Activated CD8-positive, alpha-beta T cell treated with anti-CD3 and anti-CD28 coated beads, Interleukin-2, amount 10 ng/mL, durations not matched to agents 7 days and 5 days (primary cell): Measurements from ENCODE around the gene RARG. TPM values are rescaled to one million over a fixed set of nuclear protein-coding genes. Genes with fewer than 3 reads are reported as not detected.
"Not testable (repeated sequence)": the region's sequence is repeated elsewhere in the genome, so short reads cannot be mapped to it uniquely, and the experiment has no call there.

Experiments used
- ATAC-seq: fragments of 150-1000 bp; cut with Tn5 transposase; one replicate; pipeline ENCODE4 v1.10.0; 2021; ENCODE audit warnings: moderate library complexity
- CTCF ChIA-PET: fragments of 350-600 bp; sonication (Branson Sonifier 250); formaldehyde crosslinking; loops from one replicate; lab custom pipeline; 2021; ENCODE audit warnings: antibody characterized with exemption; lab: Charles Lee
- POLR2A ChIA-PET: fragments of 350-600 bp; sonication (Branson Sonifier 250); formaldehyde crosslinking; loops from one replicate; lab custom pipeline; 2021; ENCODE audit warnings: antibody characterized with exemption; lab: Charles Lee
- DNase-seq: peaks from one replicate; pipeline ENCODE4 v3.0.0-alpha.2; 2020
- H3K27ac Mint-ChIP-seq: one replicate; pipeline ENCODE4 v1.8.0; 2021; ENCODE audit warnings: mild to moderate bottlenecking, mixed read lengths
- H3K27me3 Mint-ChIP-seq: one replicate; pipeline ENCODE4 v1.8.0; 2021; ENCODE audit warnings: low read depth, mixed read lengths
- H3K36me3 Mint-ChIP-seq: one replicate; pipeline ENCODE4 v1.8.0; 2021; ENCODE audit warnings: low read depth, mixed read lengths
- H3K4me1 Mint-ChIP-seq: one replicate; pipeline ENCODE4 v1.8.0; 2021; ENCODE audit warnings: low read depth, mixed read lengths
- H3K4me3 Mint-ChIP-seq: one replicate; pipeline ENCODE4 v1.8.0; 2021; ENCODE audit warnings: mild to moderate bottlenecking, mixed read lengths
- H3K9me3 Mint-ChIP-seq: one replicate; pipeline ENCODE4 v1.8.0; 2022; ENCODE audit warnings: mixed read lengths; ENCODE audit not compliant: insufficient read depth
- total RNA-seq, 2 experiments: library from RNA; stranded (reverse); gene quantifications; one replicate each; pipeline ENCODE4 v1.2.3, GENCODE V29; 2021

The RARG gene
- total RNA-seq, 2 experiments from 2014 or later: 44.1 to 45.9 TPM

- Mint-ChIP-seq H3K36me3 (peaks cover 75% of the 10 kb centered on the region), H3K4me1 (peaks cover 79% of the 10 kb centered on the region), H3K27me3 (no peaks in the 10 kb centered on the region), H3K4me3 (peak overlapping the region; percentile 81), H3K9me3 (no peaks in the 10 kb centered on the region), H3K27ac (peak overlapping the region; percentile 95)
- ATAC-seq (no peak), DNase-seq (no peak)
- ChIA-PET POLR2A (interaction anchor here (0.6 to 4.6 kb wide), 9 partner anchors 10 to 91 kb away, joined by 3 to 46 read pairs (median 4); partner anchors contain the start of genes CSAD, ESPL1, MYG1 and ZNF740), CTCF (interaction anchor here (1.0 to 15.1 kb wide), 13 partner anchors 9 to 142 kb away, joined by 3 to 401 read pairs (median 8); partner anchors contain the start of genes AAAS, ESPL1, MYG1 and PFDN5)
These were observed 23.6 kb downstream of the RARG start for GRCh38 chr12:53208435-53208834.

- Mint-ChIP-seq H3K27me3 (no peaks in the 10 kb centered on the region), H3K27ac (peak within 1 kb of the TSS; percentile 95), H3K4me3 (peak within 1 kb of the TSS; percentile 83), H3K36me3 (peaks cover 68% of the 10 kb centered on the region), H3K4me1 (peaks cover 80% of the 10 kb centered on the region), H3K9me3 (no peaks in the 10 kb centered on the region)
- CTCF ChIA-PET: interaction anchor here (1.1 to 12.7 kb wide), 5 partner anchors 12 to 114 kb away, joined by 5 to 192 read pairs (median 30); partner anchors contain the start of genes AAAS, MYG1 and PFDN5
- POLR2A ChIA-PET: interaction anchor here (0.6 to 4.6 kb wide), 7 partner anchors 8 to 118 kb away, joined by 3 to 46 read pairs (median 4); partner anchors contain the start of gene ESPL1
- ATAC-seq: peak; percentile 75
- DNase-seq: peak; percentile 89
These were observed 25.0 kb downstream of the RARG start, which contains the start of gene ITGB7 for GRCh38 chr12:53207042-53207441. ITGB7 (minus strand) TSS chr12:53207251; CDS start chr12:53200443, 6,808 bp downstream.

- Mint-ChIP-seq H3K27ac (peak overlapping the region; percentile 86), H3K9me3 (no peaks in the 10 kb centered on the region), H3K36me3 (peaks cover 66% of the 10 kb centered on the region), H3K4me1 (peaks cover 80% of the 10 kb centered on the region), H3K27me3 (no peaks in the 10 kb centered on the region), H3K4me3 (peak overlapping the region; percentile 83)
- DNase-seq: peak; percentile 90
- CTCF ChIA-PET: interaction anchor here (1.1 to 12.7 kb wide), 5 partner anchors 46 to 140 kb away, joined by 4 to 188 read pairs (median 7); partner anchors contain the start of gene ESPL1
- POLR2A ChIA-PET: interaction anchor here (0.6 to 4.6 kb wide), 6 partner anchors 13 to 295 kb away, joined by 3 to 46 read pairs (median 4); partner anchors contain the start of genes CSAD, TARBP2 and ZNF740
- ATAC-seq: peak; percentile 71
These were observed 26.1 kb downstream of the RARG start for GRCh38 chr12:53205747-53206419.

GRCh38 chr12:53204351-53204750 is 27.7 kb downstream of the RARG start:
- POLR2A ChIA-PET: interaction anchor here (0.7 to 1.4 kb wide), 2 partner anchors 15 to 46 kb away, joined by 3 to 4 read pairs; no protein-coding TSS in a partner anchor
- H3K4me3 Mint-ChIP-seq: peak overlapping the region; percentile 45
- no peak for DNase-seq
- H3K27ac Mint-ChIP-seq: no peak overlapping the region
- H3K36me3 Mint-ChIP-seq: peaks cover 67% of the 10 kb centered on the region
- H3K27me3 Mint-ChIP-seq: no peaks in the 10 kb centered on the region
- ATAC-seq: no peak
- peaks cover 80% of the 10 kb centered on the region for H3K4me1 Mint-ChIP-seq
- CTCF ChIA-PET: interaction anchor here (1.1 to 2.8 kb wide), 6 partner anchors 9 to 139 kb away, joined by 3 to 7 read pairs (median 4); no protein-coding TSS in a partner anchor
- no peaks in the 10 kb centered on the region for H3K9me3 Mint-ChIP-seq

- H3K9me3 Mint-ChIP-seq, H3K27me3 Mint-ChIP-seq, ATAC-seq, H3K4me3 Mint-ChIP-seq, H3K27ac Mint-ChIP-seq, DNase-seq: not testable (repeated sequence)
- Mint-ChIP-seq H3K4me1 (peaks cover 79% of the 10 kb centered on the region), H3K36me3 (peaks cover 77% of the 10 kb centered on the region)
- ChIA-PET POLR2A (interaction anchor here (0.8 to 7.9 kb wide), 5 partner anchors 14 to 66 kb away, joined by 3 to 57 read pairs (median 4); partner anchors contain the start of genes CSAD, ESPL1 and ZNF740), CTCF (interaction anchor here (0.7 to 6.5 kb wide), 9 partner anchors 10 to 90 kb away, joined by 3 to 58 read pairs (median 3); partner anchors contain the start of gene ESPL1)
These were observed 29.7 kb downstream of the RARG start for GRCh38 chr12:53202316-53202715.

- peaks cover 79% of the 10 kb centered on the region for H3K36me3 Mint-ChIP-seq
- ChIA-PET POLR2A (interaction anchor here (0.8 to 7.9 kb wide), 6 partner anchors 9 to 67 kb away, joined by 3 to 57 read pairs (median 4); partner anchors contain the start of genes CSAD, ESPL1 and ZNF740), CTCF (interaction anchor here (0.7 to 6.5 kb wide), 9 partner anchors 11 to 91 kb away, joined by 3 to 58 read pairs (median 3); partner anchors contain the start of gene ESPL1)
- no peaks in the 10 kb centered on the region for H3K27me3 Mint-ChIP-seq
- ATAC-seq (no peak), DNase-seq (no peak)
- no peaks in the 10 kb centered on the region for H3K9me3 Mint-ChIP-seq
- H3K4me1 Mint-ChIP-seq: peaks cover 79% of the 10 kb centered on the region
- H3K27ac Mint-ChIP-seq: peak overlapping the region; percentile 58
- H3K4me3 Mint-ChIP-seq: peak overlapping the region; percentile 48
These were observed 30.4 kb downstream of the RARG start for GRCh38 chr12:53201639-53202038.

GRCh38 chr12:53201177-53201541 is 30.9 kb downstream of the RARG start:
- DNase-seq (no peak), ATAC-seq (no peak)
- Mint-ChIP-seq H3K4me3 (peak overlapping the region; percentile 68), H3K9me3 (no peaks in the 10 kb centered on the region), H3K4me1 (peaks cover 81% of the 10 kb centered on the region), H3K27ac (peak overlapping the region; percentile 88), H3K36me3 (peaks cover 80% of the 10 kb centered on the region), H3K27me3 (no peaks in the 10 kb centered on the region)
- ChIA-PET CTCF (interaction anchor here (0.9 to 6.5 kb wide), 10 partner anchors 12 to 151 kb away, joined by 3 to 58 read pairs (median 4); partner anchors contain the start of gene ESPL1), POLR2A (interaction anchor here (0.8 to 7.9 kb wide), 5 partner anchors 10 to 67 kb away, joined by 4 to 57 read pairs (median 5); partner anchors contain the start of genes CSAD, ESPL1 and ZNF740)

- DNase-seq (peak; percentile 57), ATAC-seq (peak; percentile 44)
- ChIA-PET CTCF (interaction anchor here (0.9 to 6.5 kb wide), 8 partner anchors 12 to 152 kb away, joined by 3 to 58 read pairs (median 4); partner anchors contain the start of genes AAAS and ESPL1), POLR2A (interaction anchor here (0.8 to 7.9 kb wide), 5 partner anchors 10 to 67 kb away, joined by 4 to 57 read pairs (median 6); partner anchors contain the start of genes CSAD, ESPL1 and ZNF740)
- Mint-ChIP-seq H3K27me3 (no peaks in the 10 kb centered on the region), H3K9me3 (no peaks in the 10 kb centered on the region), H3K27ac (peak overlapping the region; percentile 88), H3K4me3 (peak overlapping the region; percentile 68), H3K36me3 (peaks cover 81% of the 10 kb centered on the region), H3K4me1 (peaks cover 79% of the 10 kb centered on the region)
These were observed 31.4 kb downstream of the RARG start for GRCh38 chr12:53200458-53201176.

GRCh38 chr12:53200107-53200457 is 31.9 kb downstream of the RARG start:
- Mint-ChIP-seq H3K9me3 (no peaks in the 10 kb centered on the region), H3K27ac (peak overlapping the region; percentile 88), H3K4me3 (peak overlapping the region; percentile 68), H3K4me1 (peaks cover 77% of the 10 kb centered on the region), H3K36me3 (peaks cover 81% of the 10 kb centered on the region), H3K27me3 (no peaks in the 10 kb centered on the region)
- ATAC-seq (no peak), DNase-seq (no peak)
- CTCF ChIA-PET: interaction anchor here (0.9 to 6.5 kb wide), 9 partner anchors 11 to 152 kb away, joined by 3 to 58 read pairs (median 5); partner anchors contain the start of genes AAAS and ESPL1
- POLR2A ChIA-PET: interaction anchor here (0.8 to 7.9 kb wide), 4 partner anchors 11 to 68 kb away, joined by 5 to 57 read pairs (median 18); partner anchors contain the start of genes CSAD, ESPL1 and ZNF740

- no peak for ATAC-seq
These were observed 32.3 kb downstream of the RARG start for GRCh38 chr12:53199700-53200099.

More at GRCh38 chr12:53199700-53200099, 32.3 kb downstream of the RARG start:
- DNase-seq: no peak
- Mint-ChIP-seq H3K9me3 (no peaks in the 10 kb centered on the region), H3K36me3 (peaks cover 82% of the 10 kb centered on the region), H3K4me3 (peak overlapping the region; percentile 68), H3K27ac (peak overlapping the region; percentile 88), H3K4me1 (peaks cover 76% of the 10 kb centered on the region), H3K27me3 (no peaks in the 10 kb centered on the region)
- POLR2A ChIA-PET: interaction anchor here (1.1 to 7.9 kb wide), 4 partner anchors 11 to 68 kb away, joined by 3 to 57 read pairs (median 18); partner anchors contain the start of genes CSAD, ESPL1 and ZNF740
- CTCF ChIA-PET: interaction anchor here (0.9 to 6.5 kb wide), 17 partner anchors 9 to 153 kb away, joined by 3 to 58 read pairs (median 4); partner anchors contain the start of genes AAAS and ESPL1
